Measurements from ENCODE around the gene B9D1. TPM values are rescaled to one million over a fixed set of nuclear protein-coding genes. Genes with fewer than 3 reads are reported as not detected.

The B9D1 gene
- polyA plus RNA-seq, 10 donors: 4.9 to 9.4 (median 5.6) TPM

- no peak for DNase-seq
Measured at GRCh38 chr17:19304751-19305150, 57.8 kb downstream of the B9D1 start.

- peak in 2 of 3 donors; percentile 35 to 53 for DNase-seq
Measured at GRCh38 chr17:19304209-19304608, 58.3 kb downstream of the B9D1 start.

- no peak for DNase-seq
Measured at GRCh38 chr17:19303367-19303776, 59.2 kb downstream of the B9D1 start.

- DNase-seq: peak in 1 of 3 donors; percentile 73
Measured at GRCh38 chr17:19302791-19303331, 59.7 kb downstream of the B9D1 start.

GRCh38 chr17:19301973-19302372, 60.5 kb downstream of the B9D1 start:
- no peak for DNase-seq

GRCh38 chr17:19301274-19301951, 61.1 kb downstream of the B9D1 start:
- no peak for DNase-seq

- DNase-seq: no peak
Measured at GRCh38 chr17:19299866-19300265, 62.7 kb downstream of the B9D1 start.

- no peak for DNase-seq
Measured at GRCh38 chr17:19299214-19299747, 63.2 kb downstream of the B9D1 start.

- DNase-seq: peak in 1 of 3 donors; percentile 64
Measured at GRCh38 chr17:19298569-19299213, 63.8 kb downstream of the B9D1 start.

GRCh38 chr17:19296786-19297778, 65.4 kb downstream of the B9D1 start:
- DNase-seq: no peak

- peak; percentile 21 to 78 (median 48) for DNase-seq
Measured at GRCh38 chr17:19295473-19296135, 66.9 kb downstream of the B9D1 start.

- no peak for DNase-seq
Measured at GRCh38 chr17:19294443-19294842, 68.1 kb downstream of the B9D1 start.

Other genes starting within 250 kb of the B9D1 start
- 1 to 10 TPM in 8 of 10 donors, under 1 TPM in 2; 0.54 to 4.2 (median 1.6) TPM for gene GRAPL, start 235.1 kb downstream of the B9D1 start, polyA plus RNA-seq (ENCODE audit: insufficient read length in 10 of 10)
- gene EPN2, start 125.4 kb downstream of the B9D1 start, polyA plus RNA-seq (ENCODE audit: insufficient read length in 10 of 10): 10 to 100 TPM; 23.0 to 33.8 (median 27.6) TPM
- gene MAPK7, start 15.8 kb upstream of the B9D1 start, polyA plus RNA-seq (ENCODE audit: insufficient read length in 10 of 10): 10 to 100 TPM; 18.3 to 27.3 (median 22.5) TPM
- gene MFAP4, start 24.5 kb upstream of the B9D1 start, polyA plus RNA-seq (ENCODE audit: insufficient read length in 10 of 10): 100 to 1,000 TPM; 247 to 372 (median 275) TPM
- 1 to 10 TPM; 1.8 to 5.1 (median 3.7) TPM for gene RNF112, start 48.5 kb upstream of the B9D1 start, polyA plus RNA-seq (ENCODE audit: insufficient read length in 10 of 10)
- gene SLC47A1, start 171.1 kb upstream of the B9D1 start, polyA plus RNA-seq (ENCODE audit: insufficient read length in 10 of 10): 1 to 10 TPM in 9 of 10 donors, under 1 TPM in 1; 0.62 to 3.1 (median 1.5) TPM